ENCODE data around the gene FAM177A1. TPM values are rescaled to one million over a fixed set of nuclear protein-coding genes. Genes with fewer than 3 reads are reported as not detected.

FAM177A1 gene, protein sequence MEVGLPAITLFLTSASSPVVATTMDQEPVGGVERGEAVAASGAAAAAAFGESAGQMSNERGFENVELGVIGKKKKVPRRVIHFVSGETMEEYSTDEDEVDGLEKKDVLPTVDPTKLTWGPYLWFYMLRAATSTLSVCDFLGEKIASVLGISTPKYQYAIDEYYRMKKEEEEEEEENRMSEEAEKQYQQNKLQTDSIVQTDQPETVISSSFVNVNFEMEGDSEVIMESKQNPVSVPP
- 48.4 and 55.0 TPM in 2 replicates for total RNA-seq

DNA sequence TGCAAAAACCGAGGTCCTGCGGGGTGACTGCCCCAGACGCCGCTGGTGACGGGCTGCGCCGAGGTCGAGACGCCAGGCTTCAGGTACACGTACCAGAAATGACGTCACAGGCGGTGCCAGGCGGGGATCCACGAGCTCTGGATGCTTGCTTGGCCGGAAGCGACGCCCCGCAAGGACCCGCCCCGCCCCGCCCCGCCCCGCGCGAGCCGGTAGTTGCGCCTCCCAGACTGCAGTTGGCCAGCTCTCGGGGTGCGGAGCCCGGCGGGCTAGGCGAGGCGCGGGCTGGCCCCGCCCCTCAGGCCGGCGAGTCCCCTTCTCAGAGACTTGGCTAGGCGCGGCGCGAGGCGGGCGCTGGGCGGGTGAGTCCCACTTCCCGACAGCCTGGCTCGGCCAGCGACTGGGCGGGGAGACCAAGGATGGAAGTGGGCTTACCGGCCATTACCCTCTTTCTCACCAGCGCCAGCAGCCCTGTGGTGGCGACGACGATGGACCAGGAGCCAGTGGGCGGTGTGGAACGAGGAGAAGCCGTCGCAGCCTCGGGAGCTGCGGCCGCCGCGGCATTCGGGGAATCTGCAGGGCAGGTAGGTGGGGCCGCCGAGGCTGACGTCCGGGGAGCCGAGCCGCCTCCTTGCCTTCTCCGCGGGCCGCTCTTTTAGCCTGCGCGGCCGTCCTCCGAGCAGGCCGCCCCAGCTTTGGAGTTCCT is at the start of gene FAM177A1:
TSS of gene FAM177A1 (plus strand) at position 225 of the 703 bp plus-strand sequence. CDS start at position 417, 192 bp downstream.

DNA sequence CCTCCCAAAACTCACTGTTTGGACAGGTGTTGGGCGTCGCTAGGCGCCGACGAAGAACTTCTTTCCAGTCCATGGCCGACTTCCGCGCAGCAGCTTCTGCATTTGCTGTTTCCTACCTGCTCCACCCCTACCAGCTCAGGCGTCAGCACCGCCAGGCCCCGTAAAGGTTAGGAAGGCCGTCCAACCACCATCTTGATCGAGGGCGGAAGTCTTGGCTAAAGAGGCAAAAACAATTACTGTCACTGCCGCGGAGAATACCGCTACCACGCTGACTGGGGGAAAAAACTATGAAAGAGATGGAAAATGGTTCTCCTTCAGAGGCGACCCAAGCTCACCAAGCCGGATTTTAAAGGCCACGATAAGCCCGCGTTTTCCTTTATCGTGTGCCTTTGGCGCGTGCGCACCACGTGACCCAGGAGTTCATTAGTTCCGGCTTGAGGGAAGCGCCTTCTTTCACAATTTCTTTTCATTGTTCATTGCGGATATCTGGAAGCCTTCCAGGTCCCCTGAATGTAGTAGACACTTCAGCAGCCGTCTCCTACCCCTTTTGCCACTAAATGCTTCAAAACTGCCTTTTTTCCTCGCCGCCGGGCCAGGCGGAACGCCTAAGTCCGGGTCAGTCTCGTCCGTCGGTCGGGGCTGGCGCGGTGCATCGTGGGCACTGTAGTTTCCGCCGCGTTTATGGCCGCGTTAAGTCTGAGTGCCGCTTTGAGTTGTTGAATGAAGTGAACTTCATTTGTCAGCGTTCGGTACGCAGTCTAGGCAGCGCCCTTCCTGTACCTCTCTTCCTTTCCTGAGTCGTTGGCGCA is 76.0 kb downstream of the FAM177A1 start, which contains the start of the genes PPP2R3C and PRORP:
TSS of gene PPP2R3C (minus strand) at position 104 of the 809 bp plus-strand sequence. CDS start at position 73, 31 bp downstream.
TSS of gene PRORP (plus strand) at position 666 of the 809 bp plus-strand sequence. CDS start 694 bp downstream, outside the sequence.

Other genes starting within 250 kb of the FAM177A1 start
- gene BAZ1A, start 170.9 kb upstream of the FAM177A1 start, total RNA-seq = 25.4 and 43.4 TPM in 2 replicates
- gene SRP54, start 63.3 kb upstream of the FAM177A1 start, total RNA-seq = 118 and 130 TPM in 2 replicates
- 29.4 and 33.0 TPM in 2 replicates for gene PPP2R3C, start 75.7 kb downstream of the FAM177A1 start, total RNA-seq
- gene PRORP, start 76.3 kb downstream of the FAM177A1 start, total RNA-seq = 24.9 and 27.7 TPM in 2 replicates
- 202 and 348 TPM in 2 replicates for gene PSMA6, start 246.1 kb downstream of the FAM177A1 start, total RNA-seq

Measured in uterine smooth muscle cell (primary cell).